ENCODE data around the gene OR8S1. TPM values are rescaled to one million over a fixed set of nuclear protein-coding genes. Genes with fewer than 3 reads are reported as not detected.
"Not testable (repeated sequence)": the region's sequence is repeated elsewhere in the genome, so short reads cannot be mapped to it uniquely, and the experiment has no call there.

The OR8S1 gene
- total RNA-seq, 4 donors from 2014 or later, result not detected

DNA sequence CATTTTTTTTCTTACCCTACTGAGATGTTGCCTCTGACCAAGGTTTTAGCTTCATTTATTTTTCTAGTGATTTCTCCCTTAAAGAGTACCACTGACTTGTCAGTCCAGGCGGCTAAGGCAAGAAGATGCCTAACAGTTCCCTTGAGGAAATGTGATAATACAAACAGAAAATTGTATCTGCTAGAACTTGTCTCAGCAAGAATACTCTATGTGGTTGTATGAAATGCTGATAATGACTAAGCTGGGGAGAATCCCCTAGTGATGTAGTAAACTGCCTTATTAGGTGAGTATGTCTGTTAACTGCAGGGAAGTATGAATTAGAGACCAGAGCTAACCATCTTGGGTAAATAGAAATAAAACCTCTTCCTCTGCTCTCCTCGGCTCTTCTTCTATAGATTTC is 36.4 kb upstream of the OR8S1 start:
- TF ChIP-seq, protein P1, sequence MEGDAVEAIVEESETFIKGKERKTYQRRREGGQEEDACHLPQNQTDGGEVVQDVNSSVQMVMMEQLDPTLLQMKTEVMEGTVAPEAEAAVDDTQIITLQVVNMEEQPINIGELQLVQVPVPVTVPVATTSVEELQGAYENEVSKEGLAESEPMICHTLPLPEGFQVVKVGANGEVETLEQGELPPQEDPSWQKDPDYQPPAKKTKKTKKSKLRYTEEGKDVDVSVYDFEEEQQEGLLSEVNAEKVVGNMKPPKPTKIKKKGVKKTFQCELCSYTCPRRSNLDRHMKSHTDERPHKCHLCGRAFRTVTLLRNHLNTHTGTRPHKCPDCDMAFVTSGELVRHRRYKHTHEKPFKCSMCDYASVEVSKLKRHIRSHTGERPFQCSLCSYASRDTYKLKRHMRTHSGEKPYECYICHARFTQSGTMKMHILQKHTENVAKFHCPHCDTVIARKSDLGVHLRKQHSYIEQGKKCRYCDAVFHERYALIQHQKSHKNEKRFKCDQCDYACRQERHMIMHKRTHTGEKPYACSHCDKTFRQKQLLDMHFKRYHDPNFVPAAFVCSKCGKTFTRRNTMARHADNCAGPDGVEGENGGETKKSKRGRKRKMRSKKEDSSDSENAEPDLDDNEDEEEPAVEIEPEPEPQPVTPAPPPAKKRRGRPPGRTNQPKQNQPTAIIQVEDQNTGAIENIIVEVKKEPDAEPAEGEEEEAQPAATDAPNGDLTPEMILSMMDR (IDR thresholded peaks at IDR 0.05), result no peak
- TF ChIP-seq POLR2A (IDR thresholded peaks at IDR 0.05), result no peak
- no peaks in the 10 kb centered on the region for H3K9me3 ChIP-seq
- intact Hi-C loops (cut with DNase I), result no loop called here
- no peak overlapping the region for H3K27ac ChIP-seq
- no peaks in the 10 kb centered on the region for H3K4me1 ChIP-seq
- no peaks in the 10 kb centered on the region for H3K27me3 ChIP-seq
- H3K4me3 ChIP-seq (replicated peaks in 1 of 3), result no peak overlapping the region
- H3K36me3 ChIP-seq, result no peaks in the 10 kb centered on the region
- 77 to 81% methylated on average over 2 of the region's 2 CpGs for WGBS, 2 donors
- DNase-seq, result no peak

DNA sequence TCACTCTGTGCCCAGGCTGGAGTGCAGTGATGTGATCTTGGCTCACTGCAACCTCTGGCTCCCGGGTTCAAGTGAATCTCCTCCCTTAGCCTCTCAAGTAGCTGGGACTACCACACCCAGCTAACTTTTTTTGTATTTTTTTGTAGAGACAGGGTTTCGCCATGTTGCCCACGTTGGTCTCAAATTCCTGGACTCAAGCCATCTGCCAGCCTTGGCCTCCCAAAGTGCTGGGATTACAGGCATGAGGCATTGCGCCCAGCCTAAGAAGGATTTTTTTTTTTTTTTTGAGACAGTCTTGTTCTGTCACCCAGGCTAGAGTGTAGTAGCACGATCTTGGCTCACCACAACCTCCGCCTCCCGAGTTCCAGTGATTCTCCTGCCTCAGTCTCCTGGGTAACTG is 36.0 kb upstream of the OR8S1 start:
- H3K9me3 ChIP-seq; intact Hi-C loops (cut with DNase I); DNase-seq; H3K27me3 ChIP-seq; H3K4me1 ChIP-seq; H3K4me3 ChIP-seq (replicated peaks in 1 of 3); H3K36me3 ChIP-seq; H3K27ac ChIP-seq: not testable (repeated sequence)
- 86 to 89% methylated on average over 7 of the region's 7 CpGs for WGBS, 2 donors

DNA sequence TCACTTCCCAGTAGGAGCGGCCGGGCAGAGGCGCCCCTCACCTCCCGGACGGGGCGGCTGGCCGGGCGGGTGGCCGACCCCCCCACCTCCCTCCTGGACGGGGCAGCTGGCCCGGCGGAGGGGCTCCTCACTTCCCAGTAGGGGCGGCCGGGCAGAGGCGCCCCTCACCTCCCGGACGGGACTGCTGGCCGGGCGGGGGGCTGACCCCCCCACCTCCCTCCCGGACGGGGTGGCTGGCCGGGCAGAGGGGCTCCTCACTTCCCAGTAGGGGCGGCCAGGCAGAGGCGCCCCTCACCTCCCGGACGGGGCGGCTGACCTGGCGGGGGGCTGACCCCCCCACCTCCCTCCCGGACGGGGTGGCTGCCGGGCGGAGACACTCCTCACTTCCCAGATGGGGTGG is 25.2 kb upstream of the OR8S1 start:
- no CpG with 5 or more reads among the region's 32 CpGs for WGBS, 2 donors
- H3K4me3 ChIP-seq (replicated peaks in 1 of 3); H3K27ac ChIP-seq; H3K27me3 ChIP-seq; H3K9me3 ChIP-seq; H3K4me1 ChIP-seq; DNase-seq; intact Hi-C loops (cut with DNase I); H3K36me3 ChIP-seq: not testable (repeated sequence)

DNA sequence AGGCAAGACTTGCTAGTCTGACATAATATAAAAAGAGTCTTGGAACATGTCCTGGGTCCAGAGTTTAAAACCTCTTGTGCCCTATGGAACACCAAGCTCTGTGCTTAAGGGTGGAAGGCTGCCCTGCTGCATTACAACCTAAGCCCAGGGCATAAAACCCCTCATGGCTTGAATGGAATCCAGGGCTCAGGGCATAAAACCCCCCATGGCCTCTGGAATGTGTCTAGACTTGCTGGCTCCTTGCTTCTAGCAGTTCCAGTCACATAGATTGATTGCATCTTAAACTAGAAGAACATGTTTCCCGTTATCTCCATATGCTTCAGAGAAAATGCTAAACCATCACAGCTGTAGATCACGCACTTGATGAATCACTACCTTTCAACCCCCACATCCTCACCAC is 18.6 kb upstream of the OR8S1 start:
- H3K4me3 ChIP-seq (replicated peaks in 1 of 3); H3K4me1 ChIP-seq; H3K36me3 ChIP-seq; H3K27me3 ChIP-seq; H3K9me3 ChIP-seq; H3K27ac ChIP-seq; DNase-seq; intact Hi-C loops (cut with DNase I): not testable (repeated sequence)
- WGBS, 2 donors, result 80 to 81% methylated on average over 2 of the region's 2 CpGs

DNA sequence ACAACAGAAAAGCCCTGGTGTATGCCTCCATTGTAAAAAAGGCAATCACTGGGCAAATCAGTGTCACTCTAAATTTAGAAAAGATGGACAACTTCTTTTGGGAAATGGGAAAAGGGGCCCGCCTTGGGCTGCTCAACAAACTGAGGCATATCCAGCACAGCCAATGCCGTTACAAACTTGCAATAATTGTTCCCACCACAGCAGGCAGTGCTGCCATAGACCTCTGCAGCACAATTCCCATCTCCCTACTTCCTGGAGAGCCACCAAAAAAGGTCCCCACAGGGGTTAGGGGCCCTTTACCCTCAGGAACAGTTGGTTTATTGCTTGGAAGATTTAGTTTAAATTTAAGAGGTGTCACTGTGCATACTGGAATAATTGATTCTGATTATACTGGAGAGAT is 16.4 kb upstream of the OR8S1 start:
- no peaks in the 10 kb centered on the region for H3K9me3 ChIP-seq
- DNase-seq, result no peak
- no peaks in the 10 kb centered on the region for H3K27me3 ChIP-seq
- 71 to 80% methylated on average over 2 of the region's 2 CpGs for WGBS, 2 donors
- TF ChIP-seq, protein P1 (IDR thresholded peaks at IDR 0.05), result no peak
- TF ChIP-seq POLR2A (IDR thresholded peaks at IDR 0.05), result no peak
- H3K27ac ChIP-seq, result no peak overlapping the region
- no peaks in the 10 kb centered on the region for H3K4me1 ChIP-seq
- no peaks in the 10 kb centered on the region for H3K36me3 ChIP-seq
- no peak overlapping the region for H3K4me3 ChIP-seq (replicated peaks in 1 of 3)
- intact Hi-C loops (cut with DNase I), result no loop called here

DNA sequence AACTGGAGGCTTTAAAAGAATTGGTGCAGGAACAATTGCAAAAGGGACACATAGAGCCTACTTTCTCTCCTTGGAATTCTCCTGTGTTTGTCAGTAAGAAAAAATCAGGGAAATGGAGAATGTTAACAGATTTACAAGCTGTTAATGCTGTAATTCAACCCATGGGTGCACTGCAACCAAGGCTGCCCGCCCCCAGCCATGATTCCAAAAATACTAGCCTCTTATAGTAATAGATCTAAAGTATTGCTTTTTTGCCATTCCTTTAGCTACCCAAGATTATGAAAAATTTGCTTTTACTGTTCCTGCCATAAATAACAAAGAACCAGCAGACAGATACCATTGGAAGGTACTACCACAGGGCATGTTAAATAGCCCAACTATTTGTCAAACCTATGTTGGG is 15.3 kb upstream of the OR8S1 start:
- TF ChIP-seq POLR2A (IDR thresholded peaks at IDR 0.05), result no peak
- TF ChIP-seq, protein P1 (IDR thresholded peaks at IDR 0.05), result no peak

DNA sequence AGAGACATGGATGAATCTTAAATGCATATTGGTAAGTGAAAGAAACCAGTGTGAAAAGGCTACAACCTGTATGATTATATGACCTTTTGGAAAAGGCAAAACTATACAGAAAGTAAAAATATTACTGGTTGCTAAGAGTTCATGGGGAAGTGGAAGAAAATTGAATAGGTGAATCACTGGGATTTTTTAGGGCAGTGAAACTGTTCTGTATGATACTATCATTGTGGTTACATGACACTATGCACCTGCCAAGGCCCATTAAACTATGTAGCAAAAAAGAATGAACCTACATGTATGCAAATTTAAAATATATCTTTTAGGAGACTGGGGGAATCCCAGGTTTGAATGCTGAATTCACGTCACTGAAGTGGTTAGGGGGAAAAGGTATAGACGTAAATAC is 12.6 kb upstream of the OR8S1 start:
- WGBS, 2 donors, result 42 to 94% methylated on average over 2 of the region's 2 CpGs
- Histone ChIP-seq H3K9me3 (no peaks in the 10 kb centered on the region), H3K27ac (no peak overlapping the region), H3K27me3 (no peaks in the 10 kb centered on the region), H3K4me1 (no peaks in the 10 kb centered on the region), H3K4me3 (replicated peaks in 1 of 3) (no peak overlapping the region), H3K36me3 (no peaks in the 10 kb centered on the region)
- no peak for DNase-seq
- TF ChIP-seq POLR2A (IDR thresholded peaks at IDR 0.05), result no peak
- TF ChIP-seq, protein P1 (IDR thresholded peaks at IDR 0.05), result no peak
- intact Hi-C loops (cut with DNase I), result no loop called here

More for the DNA sequence above, 15.3 kb upstream of the OR8S1 start:
- no peak for DNase-seq
- Histone ChIP-seq H3K4me3 (replicated peaks in 1 of 3) (no peak overlapping the region), H3K27me3 (no peaks in the 10 kb centered on the region), H3K9me3 (no peaks in the 10 kb centered on the region), H3K4me1 (no peaks in the 10 kb centered on the region), H3K36me3 (no peaks in the 10 kb centered on the region), H3K27ac (no peak overlapping the region)
- WGBS, 2 donors, result 39 to 45% methylated on average over 1 of the region's 1 CpG
- intact Hi-C loops (cut with DNase I), result no loop called here
